B cell (primary cell): Measurements from ENCODE around the gene MSH6. TPM values are rescaled to one million over a fixed set of nuclear protein-coding genes. Genes with fewer than 3 reads are reported as not detected.
A peak's percentile ranks its signal among the peaks of the same experiment; 100 is the strongest.

Source experiments
- ATAC-seq: fragments of 200-7000 bp; cut with Tn5 transposase; one replicate; pipeline ENCODE4 v1.10.0; 2021; ENCODE audit warnings: low read depth, mild to moderate bottlenecking, moderate number of reproducible peaks, moderate library complexity
- CTCF ChIA-PET: fragments of 350-600 bp; sonication (Branson Sonifier 250); formaldehyde crosslinking; loops from one replicate; lab custom pipeline; 2021; ENCODE audit warnings: antibody characterized with exemption, inconsistent platforms; lab: Charles Lee
- POLR2A ChIA-PET: fragments of 350-600 bp; sonication (Branson Sonifier 250); formaldehyde crosslinking; loops from one replicate; lab custom pipeline; 2021; ENCODE audit warnings: antibody characterized with exemption; lab: Charles Lee
- DNase-seq: peaks from one replicate; pipeline ENCODE4 v3.0.0; 2013
- H2AFZ ChIP-seq: 2 replicates; pipeline ENCODE4 v1.6.1; 2012; ENCODE audit warnings: mild to moderate bottlenecking, low read depth, low read length; ENCODE audit not compliant: insufficient read depth, poor library complexity, severe bottlenecking
- H3K27ac ChIP-seq, 2 donors: 1 replicate in 1 of 2; 2 replicates in 1 of 2; pipeline ENCODE4 v1.5.1; 2012 to 2013; ENCODE audit warnings: low read length in 2 of 2, mild to moderate bottlenecking in 2 of 2, moderate library complexity in 1 of 2
- H3K27me3 ChIP-seq, 4 experiments: fragments of 200-600 bp in 1 of 4; sonication (generic) in 1 of 4; replicated peaks in 1 of 4; 1 replicate in 2 of 4; 2 replicates in 2 of 4; pipeline versions ENCODE4 v1.6.1 to v1.7.0; 2013 to 2016; ENCODE audit warnings: low read length in 3 of 4, mild to moderate bottlenecking in 2 of 4, mixed read lengths in 1 of 4, moderate library complexity in 1 of 4; ENCODE audit not compliant: insufficient read depth in 4 of 4, control insufficient read depth in 3 of 4; ENCODE audit errors: control extremely low read depth in 1 of 4
- H3K36me3 ChIP-seq, 2 experiments: replicated peaks in 1 of 2; 1 replicate in 1 of 2; 2 replicates in 1 of 2; pipeline versions ENCODE4 v1.6.1 to v1.7.1; 2013; ENCODE audit warnings: low read length in 1 of 2; ENCODE audit not compliant: insufficient read depth in 2 of 2, control insufficient read depth in 1 of 2; ENCODE audit errors: control extremely low read depth in 1 of 2, extremely low read depth in 1 of 2
- H3K4me1 ChIP-seq, 2 donors: fragments of 200-600 bp in 1 of 2; sonication (generic) in 1 of 2; 1 replicate in 1 of 2; 2 replicates in 1 of 2; pipeline versions ENCODE4 v1.5.1 to v1.6.1; 2013 to 2017; ENCODE audit warnings: low read length in 2 of 2; ENCODE audit not compliant: control insufficient read depth in 2 of 2, insufficient read depth in 2 of 2
- H3K4me2 ChIP-seq: replicated peaks from 2 replicates; pipeline ENCODE3; 2012; ENCODE audit warnings: mild to moderate bottlenecking, low read depth, low read length; ENCODE audit not compliant: poor library complexity, severe bottlenecking
- H3K4me3 ChIP-seq, 5 experiments: fragments of 200-600 bp in 1 of 5; sonication (generic) in 1 of 5; 1 replicate in 3 of 5; 2 replicates in 2 of 5; pipeline versions ENCODE4 v1.5.1 to v1.7.0; 2011 to 2016; ENCODE audit warnings: low read length in 4 of 5, mild to moderate bottlenecking in 4 of 5, low read depth in 2 of 5, control low read depth in 1 of 5, moderate library complexity in 1 of 5; ENCODE audit not compliant: insufficient read depth in 1 of 5; ENCODE audit errors: control extremely low read depth in 1 of 5, extremely low read depth in 1 of 5
- H3K79me2 ChIP-seq: fragments of 200-600 bp; sonication (generic); one replicate; pipeline ENCODE4 v1.6.0; 2016; ENCODE audit warnings: low read length; ENCODE audit not compliant: control insufficient read depth, insufficient read depth
- H3K9ac ChIP-seq: fragments of 200-600 bp; sonication (generic); 2 replicates; pipeline ENCODE4 v1.6.1; 2017; ENCODE audit warnings: mild to moderate bottlenecking, low read length, moderate library complexity
- H3K9me3 ChIP-seq, 3 donors: one replicate each; pipeline versions ENCODE4 v1.6.1 to v1.7.1; 2013; ENCODE audit warnings: low read length in 2 of 3; ENCODE audit not compliant: control insufficient read depth in 2 of 3, insufficient read depth in 1 of 3; ENCODE audit errors: control extremely low read depth in 1 of 3
- H4K20me1 ChIP-seq: 2 replicates; pipeline ENCODE4 v1.6.0; 2012; ENCODE audit warnings: mild to moderate bottlenecking, low read length; ENCODE audit not compliant: insufficient read depth, control insufficient read depth, poor library complexity, severe bottlenecking
- H3K27ac Mint-ChIP-seq: one replicate; pipeline ENCODE4 v1.8.0; 2021; ENCODE audit warnings: mixed read lengths
- H3K27me3 Mint-ChIP-seq: one replicate; pipeline ENCODE4 v1.8.0; 2021; ENCODE audit warnings: mixed read lengths
- H3K4me1 Mint-ChIP-seq: one replicate; pipeline ENCODE4 v1.8.0; 2021; ENCODE audit warnings: mixed read lengths
- H3K4me3 Mint-ChIP-seq: one replicate; pipeline ENCODE4 v1.8.0; 2021; ENCODE audit warnings: mixed read lengths
- H3K9me3 Mint-ChIP-seq: one replicate; pipeline ENCODE4 v1.8.0; 2022; ENCODE audit warnings: mixed read lengths; ENCODE audit not compliant: insufficient read depth
- CTCF ChIP-seq: fragments of 200-600 bp; IDR thresholded peaks from one replicate; pipeline ENCODE4 v1.8.0; 2022; ENCODE audit warnings: antibody characterized with exemption, mild to moderate bottlenecking
- EZH2 ChIP-seq: IDR thresholded peaks from 2 replicates; pipeline ENCODE4 v1.6.1; 2012; ENCODE audit warnings: borderline replicate concordance, low read depth, mild to moderate bottlenecking, moderate library complexity, low read length; ENCODE audit not compliant: insufficient read depth, poor library complexity, severe bottlenecking
- WGBS: methylation state at CpG from one replicate; pipeline ENCODE4 v1.1.5; 2013; ENCODE audit warnings: missing lambda C conversion rate; ENCODE audit not compliant: insufficient coverage; 5-methylcytosine and 5-hydroxymethylcytosine counted together
- intact Hi-C: fragments of 100-400 bp; cut with micrococcal nuclease; formaldehyde crosslinking; loops from one replicate; pipeline ENCODE4 v1.10.0; 2022
- polyA plus RNA-seq: library from polyadenylated mRNA; depleted of rRNA; stranded (reverse); fragments of >200 nt; gene quantifications from 2 replicates; pipeline ENCODE4 v1.2.3, GENCODE V29; 2012
- total RNA-seq, 2 donors: library from RNA; stranded (reverse); fragments of 120-200 nt in 1 of 2; gene quantifications; 1 replicate in 1 of 2; 2 replicates in 1 of 2; pipeline versions ENCODE4 v1.2.3 to v1.2.4, GENCODE V29; 2013 to 2022

MSH6 gene
- total and polyA plus RNA-seq, 2 donors (not counting 1 experiment from before 2014, with no cell fraction given) = 6.8 to 43.9 TPM

- H4K20me1 ChIP-seq = peaks cover 17% of the 10 kb centered on the region
- WGBS = no CpG with 5 or more reads among the region's 2 CpGs
- no peaks in the 10 kb centered on the region for H3K9me3 ChIP-seq
- TF ChIP-seq EZH2 (no peak), CTCF (no peak)
- H3K4me1 ChIP-seq = no peaks in the 10 kb centered on the region
- no peaks in the 10 kb centered on the region for H3K27me3 ChIP-seq
- no peak overlapping the region for H3K4me3 Mint-ChIP-seq
- H3K4me1 Mint-ChIP-seq = no peaks in the 10 kb centered on the region
- peaks cover 4 to 68% of the 10 kb centered on the region in 2 experiments for H3K36me3 ChIP-seq
- H3K9me3 Mint-ChIP-seq = no peaks in the 10 kb centered on the region
- ChIA-PET POLR2A (no interaction called here), CTCF (no interaction called here)
- no peak overlapping the region for H3K4me2 ChIP-seq
- H3K27ac ChIP-seq = no peak overlapping the region
- H3K79me2 ChIP-seq = peaks cover 49% of the 10 kb centered on the region
- ATAC-seq = no peak
- intact Hi-C loops = no loop called here
- no peak overlapping the region for H3K4me3 ChIP-seq
- H3K27me3 Mint-ChIP-seq = no peaks in the 10 kb centered on the region
- no peak overlapping the region for H3K9ac ChIP-seq
- DNase-seq = no peak
- no peak overlapping the region for H3K27ac Mint-ChIP-seq
- no peak overlapping the region for H2AFZ ChIP-seq
These were observed 13.2 kb downstream of the MSH6 start for GRCh38 chr2:47796090-47796697.

DNA sequence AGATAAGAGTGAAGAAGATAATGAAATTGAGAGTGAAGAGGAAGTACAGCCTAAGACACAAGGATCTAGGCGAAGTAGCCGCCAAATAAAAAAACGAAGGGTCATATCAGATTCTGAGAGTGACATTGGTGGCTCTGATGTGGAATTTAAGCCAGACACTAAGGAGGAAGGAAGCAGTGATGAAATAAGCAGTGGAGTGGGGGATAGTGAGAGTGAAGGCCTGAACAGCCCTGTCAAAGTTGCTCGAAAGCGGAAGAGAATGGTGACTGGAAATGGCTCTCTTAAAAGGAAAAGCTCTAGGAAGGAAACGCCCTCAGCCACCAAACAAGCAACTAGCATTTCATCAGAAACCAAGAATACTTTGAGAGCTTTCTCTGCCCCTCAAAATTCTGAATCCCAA, 15.7 kb downstream of the MSH6 start:
- POLR2A ChIA-PET = no interaction called here
- 93% methylated on average over 3 of the region's 6 CpGs for WGBS
- Histone ChIP-seq H3K27ac (peak overlapping the region in 1 of 2 donors; percentile 25), H3K9ac (no peak overlapping the region), H3K4me1 (no peaks in the 10 kb centered on the region), H3K9me3 (peaks cover 2 to 7% (median 7%) of the 10 kb centered on the region in 3 donors), H3K36me3 (peaks cover 8 to 74% of the 10 kb centered on the region in 2 experiments), H3K27me3 (no peaks in the 10 kb centered on the region), H3K4me3 (no peak overlapping the region), H3K79me2 (peaks cover 27% of the 10 kb centered on the region), H2AFZ (no peak overlapping the region), H4K20me1 (no peaks in the 10 kb centered on the region), H3K4me2 (no peak overlapping the region)
- peaks cover 3% of the 10 kb centered on the region for H3K9me3 Mint-ChIP-seq
- H3K27ac Mint-ChIP-seq = no peak overlapping the region
- no peak overlapping the region for H3K4me3 Mint-ChIP-seq
- DNase-seq = no peak
- intact Hi-C loops = no loop called here
- ATAC-seq = no peak
- TF ChIP-seq EZH2 (no peak), CTCF (no peak)
- CTCF ChIA-PET = no interaction called here
- H3K27me3 Mint-ChIP-seq = no peaks in the 10 kb centered on the region
- no peaks in the 10 kb centered on the region for H3K4me1 Mint-ChIP-seq
